GM19025 (cell line): ENCODE results near the gene SLC14A1.

ENCODE experiments used
- ATAC-seq: cut with Tn5 transposase; IDR thresholded peaks from one replicate; pipeline ENCODE4 v1.9.1; 2021; ENCODE audit warnings: mild to moderate bottlenecking, low read depth, moderate library complexity; ENCODE audit not compliant: unreplicated experiment

The SLC14A1 gene

GRCh38 chr18:45723567-45724355, at the start of gene SLC14A1:
SLC14A1 (plus strand) TSS chr18:45724181; CDS start chr18:45730321, 6,140 bp downstream.
- no peak for ATAC-seq

- no peak for ATAC-seq
Observed at GRCh38 chr18:45677276-45677807, 46.6 kb upstream of the SLC14A1 start.

- ATAC-seq: no peak
Observed at GRCh38 chr18:45678441-45678840, 45.5 kb upstream of the SLC14A1 start.

- ATAC-seq: no peak
Observed at GRCh38 chr18:45678850-45679249, 45.1 kb upstream of the SLC14A1 start.

GRCh38 chr18:45680066-45680690, 43.8 kb upstream of the SLC14A1 start:
- no peak for ATAC-seq

GRCh38 chr18:45682181-45682580, 41.8 kb upstream of the SLC14A1 start:
- ATAC-seq: no peak

GRCh38 chr18:45684341-45685115, 39.5 kb upstream of the SLC14A1 start:
- no peak for ATAC-seq

- peak; percentile 82 for ATAC-seq
Observed at GRCh38 chr18:45686891-45687611, 36.9 kb upstream of the SLC14A1 start.

GRCh38 chr18:45687621-45688020, 36.4 kb upstream of the SLC14A1 start:
- peak; percentile 21 for ATAC-seq

- no peak for ATAC-seq
Observed at GRCh38 chr18:45688113-45688512, 35.9 kb upstream of the SLC14A1 start.

GRCh38 chr18:45688833-45689232, 35.1 kb upstream of the SLC14A1 start:
- peak; percentile 32 for ATAC-seq

GRCh38 chr18:45689396-45689795, 34.6 kb upstream of the SLC14A1 start:
- no peak for ATAC-seq

- no peak for ATAC-seq
Observed at GRCh38 chr18:45690975-45691815, 32.8 kb upstream of the SLC14A1 start.

- ATAC-seq: no peak
Observed at GRCh38 chr18:45691816-45692179, 32.2 kb upstream of the SLC14A1 start.

GRCh38 chr18:45702708-45703265, 21.2 kb upstream of the SLC14A1 start:
- ATAC-seq: no peak

- no peak for ATAC-seq
Observed at GRCh38 chr18:45708831-45709230, 15.2 kb upstream of the SLC14A1 start.

GRCh38 chr18:45712061-45712460, 11.9 kb upstream of the SLC14A1 start:
- no peak for ATAC-seq

- no peak for ATAC-seq
Observed at GRCh38 chr18:45713239-45713638, 10.7 kb upstream of the SLC14A1 start.

GRCh38 chr18:45715212-45715780, 8.7 kb upstream of the SLC14A1 start:
- no peak for ATAC-seq
